Measurements from ENCODE around the gene NEMP2.

The NEMP2 gene

GRCh38 chr2:190554357-190555006, 20.0 kb upstream of the NEMP2 start:
- DNase-seq (ENCODE audit: low read depth): no peak

- no peak for DNase-seq (ENCODE audit: low read depth)
Measured at GRCh38 chr2:190553254-190553653, 18.7 kb upstream of the NEMP2 start.

GRCh38 chr2:190551928-190552327, 17.4 kb upstream of the NEMP2 start:
- DNase-seq (ENCODE audit: low read depth): no peak

DNA sequence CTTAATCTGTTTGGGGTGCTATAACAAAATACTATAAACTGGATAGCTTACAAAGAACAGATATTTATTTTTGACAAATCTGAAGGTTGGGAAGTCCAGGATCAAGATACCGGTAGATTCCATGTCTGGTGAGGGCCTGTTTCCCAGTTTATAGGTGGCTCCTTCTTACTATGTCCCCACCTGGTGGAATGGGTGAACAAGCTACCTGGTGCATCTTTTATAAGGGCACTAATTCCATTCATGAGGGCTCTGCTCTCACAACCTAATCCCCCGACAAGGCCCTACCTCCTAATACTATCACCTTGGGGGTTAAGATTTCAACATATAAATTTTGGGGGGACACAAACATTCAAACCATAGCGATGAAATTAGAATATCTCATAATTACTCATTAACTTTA, 15.6 kb upstream of the NEMP2 start:
- no peak for DNase-seq (ENCODE audit: low read depth)

DNA sequence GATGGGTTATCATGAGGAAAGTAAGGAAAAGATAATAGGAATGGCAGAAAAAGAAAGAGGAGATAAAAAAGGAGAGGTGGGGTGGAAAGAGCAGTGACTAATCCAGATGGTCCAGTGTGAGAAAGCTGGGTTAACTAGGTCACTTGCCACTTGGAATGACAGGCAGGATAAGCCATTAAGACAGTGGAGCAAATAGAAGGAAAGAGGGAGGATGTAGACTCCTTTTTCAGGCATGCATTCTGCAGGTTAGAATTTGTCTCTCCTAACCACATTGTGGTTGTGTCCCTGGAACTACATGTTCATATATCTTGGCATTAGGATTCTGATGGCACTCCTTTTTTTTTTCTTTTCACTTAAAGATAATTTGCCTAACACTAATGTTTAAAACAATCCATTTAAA, 13.4 kb upstream of the NEMP2 start:
- DNase-seq (ENCODE audit: low read depth): no peak

DNA sequence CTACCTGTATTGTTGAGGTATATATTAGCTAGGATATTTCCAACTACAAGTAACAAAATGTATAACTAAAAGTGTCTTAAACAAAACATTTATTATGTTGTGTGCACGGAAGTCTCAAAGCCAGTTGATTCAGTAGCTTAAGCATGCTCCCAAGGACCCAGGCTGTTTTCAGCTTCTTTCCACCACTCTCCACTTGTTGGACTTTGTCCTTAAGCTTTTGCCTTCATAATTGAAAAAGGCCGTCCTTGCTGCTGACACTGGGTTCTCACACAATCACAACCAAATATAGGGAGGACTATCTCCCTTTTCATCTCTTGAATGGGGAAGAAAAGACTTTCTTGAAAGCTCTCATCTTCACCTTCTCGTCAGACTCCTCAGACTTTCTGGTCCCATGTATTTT, 12.2 kb upstream of the NEMP2 start:
- no peak for DNase-seq (ENCODE audit: low read depth)

- no peak for DNase-seq (ENCODE audit: low read depth)
Measured at GRCh38 chr2:190545555-190546385, 11.2 kb upstream of the NEMP2 start.

DNA sequence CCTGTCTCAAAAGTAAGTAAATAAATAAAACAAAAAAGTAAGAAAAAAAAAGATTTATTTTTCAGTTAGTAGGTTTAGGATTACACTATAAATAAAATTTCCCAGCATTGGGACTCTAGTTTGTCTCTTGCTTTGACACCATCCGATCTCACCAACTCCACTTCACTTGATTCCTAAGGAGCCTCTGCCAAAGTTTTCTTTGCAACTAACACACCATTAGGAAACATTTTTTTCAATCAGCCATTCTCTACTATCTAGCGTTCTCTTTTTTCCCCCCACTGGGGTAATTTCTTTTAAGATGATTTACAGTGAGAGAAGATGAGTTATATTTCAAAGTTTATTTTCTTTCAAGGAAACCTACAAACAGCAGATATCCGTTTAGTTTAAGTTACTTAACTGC, 10.6 kb upstream of the NEMP2 start:
- no peak for DNase-seq (ENCODE audit: low read depth)

DNA sequence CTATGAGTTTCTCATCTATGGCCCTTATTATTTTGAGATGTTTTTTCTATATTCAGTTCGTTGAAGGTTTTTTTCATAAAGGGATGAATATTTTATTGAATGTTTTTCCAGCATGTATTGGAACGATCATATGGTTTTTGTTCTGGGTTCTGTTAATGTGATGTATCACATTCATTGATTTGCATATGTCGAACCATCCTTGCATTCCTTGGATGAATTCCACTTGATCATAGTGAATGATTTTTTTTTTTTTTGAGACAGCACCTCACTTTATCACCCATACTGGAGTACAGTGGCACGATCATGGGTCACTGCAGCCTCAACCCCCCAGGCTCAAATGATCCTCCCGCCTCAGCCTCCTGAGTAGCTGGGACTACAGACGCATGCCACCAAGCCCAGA, 5.5 kb upstream of the NEMP2 start:
- DNase-seq (ENCODE audit: low read depth): no peak

DNA sequence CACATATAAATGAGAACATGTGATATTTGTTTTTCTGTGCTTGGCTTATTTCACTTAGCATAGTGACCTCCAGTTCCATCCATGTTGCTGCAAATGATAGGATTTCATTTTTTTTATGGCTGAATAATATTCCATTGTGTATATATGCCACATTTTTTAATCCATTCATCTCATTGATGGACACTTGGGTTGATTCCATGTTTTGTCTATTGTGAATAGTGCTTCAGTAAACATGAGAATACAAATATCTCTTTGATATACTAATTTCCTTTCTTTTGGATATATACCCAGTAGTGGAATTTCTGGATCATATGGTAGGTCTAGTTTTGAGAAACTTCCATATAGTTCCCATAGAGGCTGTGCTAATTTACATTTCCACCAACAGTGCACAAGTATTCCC, 3.7 kb upstream of the NEMP2 start:
- no peak for DNase-seq (ENCODE audit: low read depth)

DNA sequence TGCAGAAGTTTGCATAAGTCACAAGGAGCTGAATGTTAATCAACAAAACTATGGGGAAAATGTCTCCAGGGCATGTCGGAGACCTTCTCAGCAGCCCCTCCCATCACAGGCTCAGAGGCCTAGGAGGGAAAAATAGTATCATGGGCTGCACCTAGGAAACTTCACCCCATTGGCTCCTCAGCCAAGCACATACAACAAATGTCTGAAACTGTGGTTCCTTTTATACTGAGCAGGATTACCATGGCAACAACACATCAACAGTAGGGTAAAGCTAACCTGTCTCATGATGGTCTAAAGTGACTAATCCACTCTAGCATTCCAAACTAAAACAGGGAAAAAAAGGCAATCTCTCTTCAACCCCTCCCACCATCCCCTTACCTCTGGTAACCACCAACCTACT, 3.2 kb upstream of the NEMP2 start:
- DNase-seq (ENCODE audit: low read depth): no peak

- DNase-seq (ENCODE audit: low read depth): no peak
Measured at GRCh38 chr2:190535586-190535985, 1.1 kb upstream of the NEMP2 start.

DNA sequence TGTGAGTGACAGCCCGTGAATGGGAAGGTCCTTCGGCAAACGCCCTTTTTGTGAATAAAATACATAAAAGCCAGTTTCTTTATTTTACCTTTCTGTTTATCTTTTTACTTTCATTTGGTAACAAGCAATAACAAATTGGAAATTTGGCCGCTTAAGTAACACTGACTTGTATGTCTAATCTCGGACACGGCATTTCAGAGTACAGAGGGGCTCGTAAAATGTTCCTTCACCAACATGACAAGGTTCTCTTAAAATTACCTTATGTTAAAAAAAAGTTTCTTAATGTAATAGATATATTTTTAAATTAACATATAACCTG, 558 bp upstream of the NEMP2 start:
- DNase-seq (ENCODE audit: low read depth): no peak

DNA sequence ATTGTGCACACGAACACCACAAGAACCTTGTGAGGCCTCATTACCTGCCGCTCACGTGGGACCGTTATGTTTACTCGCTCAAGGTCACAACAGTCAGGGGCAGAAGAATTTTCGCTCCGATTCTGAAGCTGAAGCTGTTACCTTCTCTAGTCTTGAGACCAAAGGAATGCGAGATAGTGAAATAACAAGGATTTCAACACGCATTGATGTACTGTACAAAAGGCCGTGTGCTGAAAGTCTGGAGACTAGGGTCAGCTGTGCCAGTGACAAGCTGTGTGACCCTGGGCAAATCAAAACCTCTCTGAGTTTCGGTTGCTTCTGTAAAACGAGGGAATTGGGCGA, 583 bp downstream of the NEMP2 start:
- no peak for DNase-seq (ENCODE audit: low read depth)

DNA sequence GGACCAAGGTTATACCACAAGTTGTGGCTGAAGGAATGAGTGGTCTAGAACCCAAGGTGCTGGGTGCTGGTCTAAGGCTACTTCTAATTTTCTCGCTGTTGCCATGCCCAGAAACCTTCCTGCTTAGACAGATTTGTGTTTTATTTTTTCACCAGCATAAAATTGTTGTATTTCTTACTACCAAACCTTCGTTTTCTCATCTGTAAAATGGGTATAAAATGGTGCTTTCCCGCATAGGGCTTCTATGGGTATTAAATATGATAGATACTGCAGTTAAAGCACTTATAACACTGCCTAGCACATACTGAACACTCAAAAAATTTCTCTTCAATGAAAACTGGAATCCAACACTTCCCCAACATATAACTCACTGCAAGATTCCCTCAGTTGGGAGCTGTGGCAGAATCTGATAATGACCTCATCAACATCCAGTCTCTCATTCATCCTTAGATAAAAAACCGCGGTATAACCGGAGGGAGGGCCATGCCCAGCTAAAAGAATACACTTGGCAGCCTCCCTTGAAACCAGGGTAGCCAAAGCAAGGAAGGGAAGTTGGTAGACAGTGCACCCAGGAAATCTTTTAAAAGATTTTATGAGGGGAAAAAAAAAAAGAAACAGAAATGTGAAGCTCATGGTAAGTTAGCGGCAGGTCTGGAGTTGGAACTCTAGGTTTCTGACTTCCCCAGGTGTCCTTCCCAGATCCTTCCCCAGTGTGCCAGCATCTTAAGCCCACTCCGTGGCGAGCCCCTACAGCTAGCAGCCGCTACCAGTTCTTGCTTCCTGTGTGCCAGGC, 1.2 kb downstream of the NEMP2 start:
- no peak for DNase-seq (ENCODE audit: low read depth)

GRCh38 chr2:190532581-190532980, 1.9 kb downstream of the NEMP2 start:
- no peak for DNase-seq (ENCODE audit: low read depth)

DNA sequence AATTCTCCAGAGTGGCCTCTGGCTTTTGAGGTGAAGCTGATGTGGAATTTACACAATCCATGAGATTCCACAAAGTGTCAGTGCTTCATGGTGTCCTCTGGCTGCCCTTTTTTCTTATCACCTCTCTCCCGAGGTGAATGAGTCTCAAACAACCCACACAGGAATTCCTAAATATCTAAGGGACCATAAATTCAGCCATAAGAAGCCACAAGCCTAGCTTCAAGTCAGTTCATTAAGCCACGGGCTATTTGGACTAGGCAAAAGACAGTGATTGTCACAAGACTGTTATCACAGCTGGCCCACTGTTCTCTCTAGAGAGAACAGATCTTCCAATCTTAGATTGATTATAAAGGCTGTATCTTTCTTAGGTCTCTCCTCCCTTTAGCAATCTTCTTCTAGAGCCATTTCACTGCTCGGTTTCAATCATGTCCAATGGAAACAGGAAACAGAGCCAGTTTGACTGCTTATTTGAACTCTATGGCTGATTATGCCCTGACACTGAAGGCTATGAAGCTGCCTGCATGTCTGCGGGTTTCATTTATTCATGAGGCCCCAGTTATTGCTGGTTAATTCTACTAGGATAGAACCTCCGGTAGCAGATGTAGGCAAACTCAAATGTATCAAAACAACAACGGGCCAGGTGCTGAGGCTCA, 4.1 kb downstream of the NEMP2 start:
- no peak for DNase-seq (ENCODE audit: low read depth)

GRCh38 chr2:190529486-190530247, 4.9 kb downstream of the NEMP2 start:
- DNase-seq (ENCODE audit: low read depth): no peak

- DNase-seq (ENCODE audit: low read depth): no peak
Measured at GRCh38 chr2:190528521-190529001, 6.0 kb downstream of the NEMP2 start.

GRCh38 chr2:190527918-190528317, 6.6 kb downstream of the NEMP2 start:
- no peak for DNase-seq (ENCODE audit: low read depth)

DNA sequence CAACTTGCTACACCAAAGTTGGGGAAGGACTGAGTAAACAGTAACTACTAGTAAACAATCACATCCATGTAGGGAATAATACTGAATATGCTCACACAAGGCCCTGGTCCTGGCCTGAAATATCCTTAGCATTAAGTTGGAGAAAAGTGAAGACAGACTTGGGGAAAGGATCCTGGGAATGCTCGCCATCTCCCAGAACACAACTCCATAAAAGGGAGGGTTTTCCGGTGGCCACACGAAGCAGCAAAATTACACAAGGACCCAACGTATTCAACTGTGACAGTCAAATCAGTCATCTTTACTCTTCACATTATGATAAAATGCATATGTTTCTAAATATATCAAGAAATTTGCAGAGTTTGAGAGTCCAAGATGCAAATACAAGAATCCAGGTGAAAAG, 7.3 kb downstream of the NEMP2 start:
- no peak for DNase-seq (ENCODE audit: low read depth)

Measured in GM04503 (cell line).